PC-3 (cell line): ENCODE data around the gene IL36G. TPM values are rescaled to one million over a fixed set of nuclear protein-coding genes. Genes with fewer than 3 reads are reported as not detected.

Experiments
- ATAC-seq: fragments of 200-7000 bp; cut with Tn5 transposase; 2 replicates; pipeline ENCODE4 v1.9.1; 2020; ENCODE audit warnings: mild to moderate bottlenecking, moderate library complexity
- BruUV-seq: library from RNA; stranded (reverse); fragments of 400-500 nt; replicated peaks from 2 replicates; lab custom pipeline; 2021; lab: Mats Ljungman, UMichigan
- CTCF ChIA-PET: fragments of 300-600 bp; sonication (Branson Sonifier 250); formaldehyde crosslinking; loops from one replicate; lab custom pipeline; 2022; ENCODE audit warnings: antibody characterized with exemption; lab: Charles Lee
- POLR2A ChIA-PET: fragments of 300-600 bp; sonication (Branson Sonifier 250); formaldehyde crosslinking; loops from one replicate; lab custom pipeline; 2022; ENCODE audit warnings: antibody characterized with exemption; ENCODE audit not compliant: unreplicated experiment; lab: Charles Lee
- DNase-seq: peaks from one replicate; pipeline ENCODE4 v3.0.0-alpha.2; 2015
- H2AFZ ChIP-seq: fragments of 300-600 bp; sonication (generic); 2 replicates; pipeline ENCODE4 v1.6.0; 2016; ENCODE audit warnings: antibody characterized with exemption, low read length
- H3F3A ChIP-seq: fragments of 300-600 bp; sonication (generic); one replicate; pipeline ENCODE4 v1.6.0; 2017; ENCODE audit warnings: antibody characterized with exemption, low read length, control low read depth, mild to moderate bottlenecking; ENCODE audit not compliant: unreplicated experiment
- H3K27ac ChIP-seq: fragments of 300-600 bp; sonication (generic); 2 replicates; pipeline ENCODE4 v1.5.1; 2016; ENCODE audit warnings: mild to moderate bottlenecking, low read length
- H3K27me3 ChIP-seq: fragments of 300-600 bp; sonication (generic); 2 replicates; pipeline ENCODE4 v1.6.1; 2016; ENCODE audit warnings: low read length, mixed read lengths
- H3K36me3 ChIP-seq: fragments of 300-600 bp; sonication (generic); 2 replicates; pipeline ENCODE4 v1.6.1; 2016; ENCODE audit warnings: low read depth, mixed run types, low read length, mixed read lengths
- H3K4me1 ChIP-seq: fragments of 300-600 bp; sonication (generic); 2 replicates; pipeline ENCODE4 v1.5.1; 2016; ENCODE audit warnings: low read length; ENCODE audit not compliant: insufficient read depth
- H3K4me2 ChIP-seq: fragments of 300-600 bp; sonication (generic); 2 replicates; pipeline ENCODE4 v1.6.0; 2016; ENCODE audit warnings: low read length
- H3K4me3 ChIP-seq: fragments of 300-600 bp; sonication (generic); 2 replicates; pipeline ENCODE4 v1.5.1; 2016; ENCODE audit warnings: mild to moderate bottlenecking, low read length, mixed read lengths
- H3K79me2 ChIP-seq: fragments of 300-600 bp; sonication (generic); 2 replicates; pipeline ENCODE4 v1.6.1; 2017; ENCODE audit warnings: low read length, mixed read lengths
- H3K9ac ChIP-seq: fragments of 300-600 bp; sonication (generic); 2 replicates; pipeline ENCODE4 v1.6.0; 2016; ENCODE audit warnings: mild to moderate bottlenecking, low read length
- H3K9me2 ChIP-seq: fragments of 300-600 bp; sonication (generic); replicated peaks from 2 replicates; pipeline ENCODE4 v1.6.1; 2016; ENCODE audit warnings: mixed run types, low read length, mixed read lengths
- H3K9me3 ChIP-seq: fragments of 300-600 bp; sonication (generic); 2 replicates; pipeline ENCODE4 v1.6.1; 2016; ENCODE audit warnings: low read length, mixed read lengths
- H4K20me1 ChIP-seq: fragments of 300-600 bp; sonication (generic); 2 replicates; pipeline ENCODE4 v1.6.1; 2016; ENCODE audit warnings: low read length, mixed read lengths
- EZH2 ChIP-seq: fragments of 300-600 bp; sonication (generic); IDR thresholded peaks from one replicate; pipeline ENCODE4 v1.6.1; 2017; ENCODE audit warnings: antibody characterized with exemption, mild to moderate bottlenecking, low read length; ENCODE audit not compliant: unreplicated experiment
- EZH2phosphoT487 ChIP-seq: fragments of 300-600 bp; sonication (generic); IDR thresholded peaks from 2 replicates; pipeline ENCODE4 v1.6.1; 2018; ENCODE audit warnings: mild to moderate bottlenecking, antibody characterized with exemption, low read length, borderline replicate concordance
- intact Hi-C: fragments of 100-400 bp; cut with micrococcal nuclease; formaldehyde crosslinking; loops from 2 replicates; pipeline ENCODE4 v1.9.0; 2023
- total RNA-seq: library from RNA; depleted of rRNA; stranded (reverse); fragments of >200 nt; gene quantifications from 2 replicates; pipeline ENCODE4 v1.2.3, GENCODE V29; 2014
- TF ChIP-seq, protein P1 (sequence below): fragments of 300-600 bp; sonication (generic); conservative IDR thresholded peaks from 2 replicates; pipeline ENCODE4 v1.5.1; 2017; ENCODE audit warnings: antibody characterized with exemption, low read depth, mild to moderate bottlenecking, low read length

Gene IL36G
- total RNA-seq, 1 experiment from 2014 or later, result 0.62 TPM

- H3K36me3 ChIP-seq, result no peaks in the 10 kb centered on the region
- CTCF ChIA-PET, result no interaction called here
- H3K9me2 ChIP-seq, result 0 out of 2 replicates have a peak, but pooled peaks cover 3% of the 10 kb centered on the region
- H3K4me1 ChIP-seq, result no peaks in the 10 kb centered on the region
- H2AFZ ChIP-seq, result no peak overlapping the region
- no peaks in the 10 kb centered on the region for H3K27me3 ChIP-seq
- TF ChIP-seq, protein P1, sequence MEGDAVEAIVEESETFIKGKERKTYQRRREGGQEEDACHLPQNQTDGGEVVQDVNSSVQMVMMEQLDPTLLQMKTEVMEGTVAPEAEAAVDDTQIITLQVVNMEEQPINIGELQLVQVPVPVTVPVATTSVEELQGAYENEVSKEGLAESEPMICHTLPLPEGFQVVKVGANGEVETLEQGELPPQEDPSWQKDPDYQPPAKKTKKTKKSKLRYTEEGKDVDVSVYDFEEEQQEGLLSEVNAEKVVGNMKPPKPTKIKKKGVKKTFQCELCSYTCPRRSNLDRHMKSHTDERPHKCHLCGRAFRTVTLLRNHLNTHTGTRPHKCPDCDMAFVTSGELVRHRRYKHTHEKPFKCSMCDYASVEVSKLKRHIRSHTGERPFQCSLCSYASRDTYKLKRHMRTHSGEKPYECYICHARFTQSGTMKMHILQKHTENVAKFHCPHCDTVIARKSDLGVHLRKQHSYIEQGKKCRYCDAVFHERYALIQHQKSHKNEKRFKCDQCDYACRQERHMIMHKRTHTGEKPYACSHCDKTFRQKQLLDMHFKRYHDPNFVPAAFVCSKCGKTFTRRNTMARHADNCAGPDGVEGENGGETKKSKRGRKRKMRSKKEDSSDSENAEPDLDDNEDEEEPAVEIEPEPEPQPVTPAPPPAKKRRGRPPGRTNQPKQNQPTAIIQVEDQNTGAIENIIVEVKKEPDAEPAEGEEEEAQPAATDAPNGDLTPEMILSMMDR, result no peak
- TF ChIP-seq EZH2phosphoT487 (no peak), EZH2 (no peak)
- H3K9me3 ChIP-seq, result peaks cover 17% of the 10 kb centered on the region; the same call in 1 of the 2 replicates
- DNase-seq (no peak), ATAC-seq (no peak)
- H4K20me1 ChIP-seq, result no peaks in the 10 kb centered on the region
- POLR2A ChIA-PET, result no interaction called here
- no TSS peak for BruUV-seq
- H3F3A ChIP-seq, result no peaks in the 10 kb centered on the region
- H3K9ac ChIP-seq, result no peak overlapping the region
- intact Hi-C loops, result no loop called here
- no peak overlapping the region for H3K4me3 ChIP-seq
- H3K27ac ChIP-seq, result no peak overlapping the region
- no peaks in the 10 kb centered on the region for H3K79me2 ChIP-seq
- H3K4me2 ChIP-seq, result no peak overlapping the region
Observed at GRCh38 chr2:112997151-112997550, 19.3 kb downstream of the IL36G start.

GRCh38 chr2:113000436-113000835, 22.6 kb downstream of the IL36G start:
- Histone ChIP-seq H3F3A (no peaks in the 10 kb centered on the region), H3K4me1 (no peaks in the 10 kb centered on the region), H3K9me2 (no peaks in the 10 kb centered on the region), H3K4me2 (no peak overlapping the region), H3K9me3 (peaks cover 17% of the 10 kb centered on the region; the same call in 1 of the 2 replicates), H4K20me1 (no peaks in the 10 kb centered on the region), H3K27ac (no peak overlapping the region), H3K27me3 (no peaks in the 10 kb centered on the region), H2AFZ (no peak overlapping the region), H3K79me2 (no peaks in the 10 kb centered on the region), H3K9ac (no peak overlapping the region), H3K4me3 (no peak overlapping the region), H3K36me3 (no peaks in the 10 kb centered on the region)
- ChIA-PET POLR2A (no interaction called here), CTCF (no interaction called here)
- TF ChIP-seq EZH2phosphoT487, result no peak
- ATAC-seq (no peak), DNase-seq (no peak)
- no TSS peak for BruUV-seq
- intact Hi-C loops, result no loop called here

DNA sequence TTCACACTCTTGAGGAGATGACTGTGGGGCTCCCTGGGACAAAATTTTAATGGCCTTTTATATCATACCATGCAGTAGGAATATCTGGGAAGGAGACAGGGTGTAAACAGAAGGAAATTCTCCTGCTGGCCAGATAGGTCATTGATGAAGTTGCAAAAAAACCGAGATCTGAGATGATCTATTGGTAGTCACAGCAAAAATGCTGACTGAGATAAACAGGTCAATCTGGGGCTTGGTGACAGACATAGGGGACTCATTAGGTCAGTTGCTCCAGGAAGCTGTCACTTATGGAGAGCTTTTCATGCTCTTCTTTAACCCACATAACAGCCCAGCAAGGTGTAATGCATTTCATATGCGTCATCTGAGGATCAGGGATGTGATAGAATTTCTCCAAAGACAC, 24.9 kb downstream of the IL36G start:
- intact Hi-C loops, result no loop called here
- Histone ChIP-seq H3K9ac (no peak overlapping the region), H4K20me1 (no peaks in the 10 kb centered on the region), H3K9me3 (peaks cover 17% of the 10 kb centered on the region; the same call in 1 of the 2 replicates), H3K4me2 (no peak overlapping the region), H3K36me3 (no peaks in the 10 kb centered on the region), H3K4me3 (no peak overlapping the region), H3K27ac (no peak overlapping the region), H2AFZ (no peak overlapping the region), H3K27me3 (no peaks in the 10 kb centered on the region), H3K4me1 (no peaks in the 10 kb centered on the region), H3F3A (no peaks in the 10 kb centered on the region), H3K9me2 (no peaks in the 10 kb centered on the region), H3K79me2 (no peaks in the 10 kb centered on the region)
- DNase-seq, result no peak
- POLR2A ChIA-PET, result no interaction called here
- ATAC-seq, result no peak
- BruUV-seq, result no TSS peak
- TF ChIP-seq EZH2 (no peak), EZH2phosphoT487 (no peak)
- TF ChIP-seq, protein P1, result no peak
- CTCF ChIA-PET, result no interaction called here
